ENCODE results near the gene CNOT3.
A peak's percentile ranks its signal among the peaks of the same experiment; 100 is the strongest.

GRCh38 chr19:54189145-54189734 lies 51.7 kb downstream of the CNOT3 start, which contains the start of gene MBOAT7:
- TF ChIP-seq CTCF (conservative IDR thresholded peaks at IDR 0.05; ENCODE audit: low read depth, low read length) (peak; percentile 49), EZH2 (IDR thresholded peaks at IDR 0.05; ENCODE audit: low read length, unreplicated experiment) (no peak)
